ENCODE results near the gene KLRC4. TPM values are rescaled to one million over a fixed set of nuclear protein-coding genes. Genes with fewer than 3 reads are reported as not detected.

The KLRC4 gene
- total RNA-seq, 1 experiment from 2014 or later, result not detected

DNA sequence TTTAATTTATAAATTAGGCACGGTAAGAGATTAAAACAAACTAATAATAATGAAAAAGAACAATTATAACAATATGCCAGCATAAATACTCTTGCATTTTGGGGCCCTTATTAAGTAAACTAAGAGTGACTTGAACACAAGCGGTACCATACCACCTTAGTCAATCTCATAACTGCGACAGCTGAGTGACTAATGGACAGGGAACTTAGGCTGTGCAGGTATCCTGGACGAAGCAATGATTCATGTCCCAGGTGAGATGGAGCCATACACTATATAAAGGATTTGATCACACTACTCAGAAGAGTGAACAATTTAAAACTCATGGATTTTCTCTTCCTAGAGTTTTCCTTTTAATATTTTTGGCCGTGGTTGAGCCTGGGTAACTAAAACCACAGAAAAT, 4.3 kb downstream of the KLRC4 start:
- no peaks in the 10 kb centered on the region for H3K27me3 Mint-ChIP-seq (ENCODE audit: low read depth)
- no peak overlapping the region for H3K4me3 Mint-ChIP-seq
- peaks cover 8% of the 10 kb centered on the region for H3K4me1 Mint-ChIP-seq
- H3K9me3 Mint-ChIP-seq, result peaks cover 8% of the 10 kb centered on the region
- no peak for ATAC-seq
- TF ChIP-seq, protein P1, sequence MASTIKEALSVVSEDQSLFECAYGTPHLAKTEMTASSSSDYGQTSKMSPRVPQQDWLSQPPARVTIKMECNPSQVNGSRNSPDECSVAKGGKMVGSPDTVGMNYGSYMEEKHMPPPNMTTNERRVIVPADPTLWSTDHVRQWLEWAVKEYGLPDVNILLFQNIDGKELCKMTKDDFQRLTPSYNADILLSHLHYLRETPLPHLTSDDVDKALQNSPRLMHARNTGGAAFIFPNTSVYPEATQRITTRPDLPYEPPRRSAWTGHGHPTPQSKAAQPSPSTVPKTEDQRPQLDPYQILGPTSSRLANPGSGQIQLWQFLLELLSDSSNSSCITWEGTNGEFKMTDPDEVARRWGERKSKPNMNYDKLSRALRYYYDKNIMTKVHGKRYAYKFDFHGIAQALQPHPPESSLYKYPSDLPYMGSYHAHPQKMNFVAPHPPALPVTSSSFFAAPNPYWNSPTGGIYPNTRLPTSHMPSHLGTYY (CRISPR knock-in tag; IDR thresholded peaks at IDR 0.05), result no peak
- TF ChIP-seq GRHL2 (CRISPR knock-in tag; IDR thresholded peaks at IDR 0.05; ENCODE audit: insufficient replicate concordance, severe bottlenecking), result no peak
- TF ChIP-seq, protein P2, sequence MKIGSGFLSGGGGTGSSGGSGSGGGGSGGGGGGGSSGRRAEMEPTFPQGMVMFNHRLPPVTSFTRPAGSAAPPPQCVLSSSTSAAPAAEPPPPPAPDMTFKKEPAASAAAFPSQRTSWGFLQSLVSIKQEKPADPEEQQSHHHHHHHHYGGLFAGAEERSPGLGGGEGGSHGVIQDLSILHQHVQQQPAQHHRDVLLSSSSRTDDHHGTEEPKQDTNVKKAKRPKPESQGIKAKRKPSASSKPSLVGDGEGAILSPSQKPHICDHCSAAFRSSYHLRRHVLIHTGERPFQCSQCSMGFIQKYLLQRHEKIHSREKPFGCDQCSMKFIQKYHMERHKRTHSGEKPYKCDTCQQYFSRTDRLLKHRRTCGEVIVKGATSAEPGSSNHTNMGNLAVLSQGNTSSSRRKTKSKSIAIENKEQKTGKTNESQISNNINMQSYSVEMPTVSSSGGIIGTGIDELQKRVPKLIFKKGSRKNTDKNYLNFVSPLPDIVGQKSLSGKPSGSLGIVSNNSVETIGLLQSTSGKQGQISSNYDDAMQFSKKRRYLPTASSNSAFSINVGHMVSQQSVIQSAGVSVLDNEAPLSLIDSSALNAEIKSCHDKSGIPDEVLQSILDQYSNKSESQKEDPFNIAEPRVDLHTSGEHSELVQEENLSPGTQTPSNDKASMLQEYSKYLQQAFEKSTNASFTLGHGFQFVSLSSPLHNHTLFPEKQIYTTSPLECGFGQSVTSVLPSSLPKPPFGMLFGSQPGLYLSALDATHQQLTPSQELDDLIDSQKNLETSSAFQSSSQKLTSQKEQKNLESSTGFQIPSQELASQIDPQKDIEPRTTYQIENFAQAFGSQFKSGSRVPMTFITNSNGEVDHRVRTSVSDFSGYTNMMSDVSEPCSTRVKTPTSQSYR (CRISPR knock-in tag; IDR thresholded peaks at IDR 0.05), result no peak
- no peak for TF ChIP-seq NR3C1 (CRISPR knock-in tag; conservative IDR thresholded peaks at IDR 0.05; ENCODE audit: low read depth)
- no peak for TF ChIP-seq ZNF416 (CRISPR knock-in tag; IDR thresholded peaks at IDR 0.05)
- no peak for TF ChIP-seq JUN (CRISPR knock-in tag; IDR thresholded peaks at IDR 0.05)
- no peak for TF ChIP-seq ZNF121 (CRISPR knock-in tag; IDR thresholded peaks at IDR 0.05)
- TF ChIP-seq, protein P3, sequence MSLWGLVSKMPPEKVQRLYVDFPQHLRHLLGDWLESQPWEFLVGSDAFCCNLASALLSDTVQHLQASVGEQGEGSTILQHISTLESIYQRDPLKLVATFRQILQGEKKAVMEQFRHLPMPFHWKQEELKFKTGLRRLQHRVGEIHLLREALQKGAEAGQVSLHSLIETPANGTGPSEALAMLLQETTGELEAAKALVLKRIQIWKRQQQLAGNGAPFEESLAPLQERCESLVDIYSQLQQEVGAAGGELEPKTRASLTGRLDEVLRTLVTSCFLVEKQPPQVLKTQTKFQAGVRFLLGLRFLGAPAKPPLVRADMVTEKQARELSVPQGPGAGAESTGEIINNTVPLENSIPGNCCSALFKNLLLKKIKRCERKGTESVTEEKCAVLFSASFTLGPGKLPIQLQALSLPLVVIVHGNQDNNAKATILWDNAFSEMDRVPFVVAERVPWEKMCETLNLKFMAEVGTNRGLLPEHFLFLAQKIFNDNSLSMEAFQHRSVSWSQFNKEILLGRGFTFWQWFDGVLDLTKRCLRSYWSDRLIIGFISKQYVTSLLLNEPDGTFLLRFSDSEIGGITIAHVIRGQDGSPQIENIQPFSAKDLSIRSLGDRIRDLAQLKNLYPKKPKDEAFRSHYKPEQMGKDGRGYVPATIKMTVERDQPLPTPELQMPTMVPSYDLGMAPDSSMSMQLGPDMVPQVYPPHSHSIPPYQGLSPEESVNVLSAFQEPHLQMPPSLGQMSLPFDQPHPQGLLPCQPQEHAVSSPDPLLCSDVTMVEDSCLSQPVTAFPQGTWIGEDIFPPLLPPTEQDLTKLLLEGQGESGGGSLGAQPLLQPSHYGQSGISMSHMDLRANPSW (CRISPR knock-in tag; conservative IDR thresholded peaks at IDR 0.05; ENCODE audit: low read depth), result no peak
- TF ChIP-seq, protein P4, sequence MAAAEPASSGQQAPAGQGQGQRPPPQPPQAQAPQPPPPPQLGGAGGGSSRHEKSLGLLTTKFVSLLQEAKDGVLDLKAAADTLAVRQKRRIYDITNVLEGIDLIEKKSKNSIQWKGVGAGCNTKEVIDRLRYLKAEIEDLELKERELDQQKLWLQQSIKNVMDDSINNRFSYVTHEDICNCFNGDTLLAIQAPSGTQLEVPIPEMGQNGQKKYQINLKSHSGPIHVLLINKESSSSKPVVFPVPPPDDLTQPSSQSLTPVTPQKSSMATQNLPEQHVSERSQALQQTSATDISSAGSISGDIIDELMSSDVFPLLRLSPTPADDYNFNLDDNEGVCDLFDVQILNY (CRISPR knock-in tag; IDR thresholded peaks at IDR 0.05), result no peak
- no peak for TF ChIP-seq TEAD1 (CRISPR knock-in tag; IDR thresholded peaks at IDR 0.05)
- POLR2A ChIA-PET, result no interaction called here
- DNase-seq (ENCODE audit: low spot score), result no peak
- H3K36me3 Mint-ChIP-seq, result 0 out of 2 replicates have a peak, but pooled peaks cover 3% of the 10 kb centered on the region
- H3K27ac Mint-ChIP-seq, result no peak overlapping the region
- CTCF ChIA-PET, result no interaction called here

DNA sequence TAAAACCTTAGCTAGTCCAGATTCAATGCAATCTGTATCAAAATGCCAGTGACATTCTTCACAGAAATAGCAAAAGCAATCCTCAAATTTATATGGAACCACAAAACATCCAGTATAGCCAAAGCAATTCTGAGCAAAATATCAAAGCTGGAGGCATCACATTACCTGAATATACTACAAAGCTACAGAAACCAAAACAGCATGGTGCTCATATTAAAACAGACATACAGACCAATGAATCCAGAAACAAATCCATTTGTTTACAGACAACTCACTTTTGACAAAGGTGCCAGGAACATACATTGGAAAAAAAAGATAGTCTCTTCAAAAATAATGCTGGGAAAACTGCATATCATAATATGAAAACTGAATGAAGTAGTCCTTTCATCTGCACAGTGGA, 4.8 kb downstream of the KLRC4 start:
- CTCF ChIA-PET, result no interaction called here
- Mint-ChIP-seq H3K27ac (no peak overlapping the region), H3K9me3 (peaks cover 8% of the 10 kb centered on the region), H3K27me3 (ENCODE audit: low read depth) (no peaks in the 10 kb centered on the region), H3K36me3 (0 out of 2 replicates have a peak, but pooled peaks cover 3% of the 10 kb centered on the region), H3K4me1 (peaks cover 8% of the 10 kb centered on the region), H3K4me3 (no peak overlapping the region)
- POLR2A ChIA-PET, result no interaction called here
- DNase-seq (ENCODE audit: low spot score), result no peak
- no peak for ATAC-seq
- TF ChIP-seq GTF2I (CRISPR knock-in tag; conservative IDR thresholded peaks at IDR 0.05) (no peak), CREB1 (CRISPR knock-in tag; IDR thresholded peaks at IDR 0.05) (no peak), JAZF1 (CRISPR knock-in tag; IDR thresholded peaks at IDR 0.05) (no peak), RELA (CRISPR knock-in tag; IDR thresholded peaks at IDR 0.05; ENCODE audit: borderline replicate concordance) (no peak), IRF2 (CRISPR knock-in tag; IDR thresholded peaks at IDR 0.05; ENCODE audit: borderline replicate concordance, low read depth) (no peak), HMGA2 (CRISPR knock-in tag; IDR thresholded peaks at IDR 0.05) (no peak), TCF7 (CRISPR knock-in tag; IDR thresholded peaks at IDR 0.05; ENCODE audit: low read depth) (no peak), TEAD4 (CRISPR knock-in tag; IDR thresholded peaks at IDR 0.05) (no peak), ETV6 (CRISPR knock-in tag; IDR thresholded peaks at IDR 0.05) (no peak), ZNF423 (CRISPR knock-in tag; IDR thresholded peaks at IDR 0.05) (no peak), JUN (CRISPR knock-in tag; IDR thresholded peaks at IDR 0.05) (no peak), NR1H2 (CRISPR knock-in tag; IDR thresholded peaks at IDR 0.05) (no peak)
- TF ChIP-seq, protein P5, sequence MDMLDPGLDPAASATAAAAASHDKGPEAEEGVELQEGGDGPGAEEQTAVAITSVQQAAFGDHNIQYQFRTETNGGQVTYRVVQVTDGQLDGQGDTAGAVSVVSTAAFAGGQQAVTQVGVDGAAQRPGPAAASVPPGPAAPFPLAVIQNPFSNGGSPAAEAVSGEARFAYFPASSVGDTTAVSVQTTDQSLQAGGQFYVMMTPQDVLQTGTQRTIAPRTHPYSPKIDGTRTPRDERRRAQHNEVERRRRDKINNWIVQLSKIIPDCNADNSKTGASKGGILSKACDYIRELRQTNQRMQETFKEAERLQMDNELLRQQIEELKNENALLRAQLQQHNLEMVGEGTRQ (CRISPR knock-in tag; IDR thresholded peaks at IDR 0.05), result no peak
- TF ChIP-seq, protein P6, sequence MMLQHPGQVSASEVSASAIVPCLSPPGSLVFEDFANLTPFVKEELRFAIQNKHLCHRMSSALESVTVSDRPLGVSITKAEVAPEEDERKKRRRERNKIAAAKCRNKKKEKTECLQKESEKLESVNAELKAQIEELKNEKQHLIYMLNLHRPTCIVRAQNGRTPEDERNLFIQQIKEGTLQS (CRISPR knock-in tag; conservative IDR thresholded peaks at IDR 0.05), result no peak
- TF ChIP-seq, protein P7, sequence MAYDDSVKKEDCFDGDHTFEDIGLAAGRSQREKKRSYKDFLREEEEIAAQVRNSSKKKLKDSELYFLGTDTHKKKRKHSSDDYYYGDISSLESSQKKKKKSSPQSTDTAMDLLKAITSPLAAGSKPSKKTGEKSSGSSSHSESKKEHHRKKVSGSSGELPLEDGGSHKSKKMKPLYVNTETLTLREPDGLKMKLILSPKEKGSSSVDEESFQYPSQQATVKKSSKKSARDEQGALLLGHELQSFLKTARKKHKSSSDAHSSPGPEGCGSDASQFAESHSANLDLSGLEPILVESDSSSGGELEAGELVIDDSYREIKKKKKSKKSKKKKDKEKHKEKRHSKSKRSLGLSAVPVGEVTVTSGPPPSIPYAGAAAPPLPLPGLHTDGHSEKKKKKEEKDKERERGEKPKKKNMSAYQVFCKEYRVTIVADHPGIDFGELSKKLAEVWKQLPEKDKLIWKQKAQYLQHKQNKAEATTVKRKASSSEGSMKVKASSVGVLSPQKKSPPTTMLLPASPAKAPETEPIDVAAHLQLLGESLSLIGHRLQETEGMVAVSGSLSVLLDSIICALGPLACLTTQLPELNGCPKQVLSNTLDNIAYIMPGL (CRISPR knock-in tag; IDR thresholded peaks at IDR 0.05), result no peak
- TF ChIP-seq, protein P8, sequence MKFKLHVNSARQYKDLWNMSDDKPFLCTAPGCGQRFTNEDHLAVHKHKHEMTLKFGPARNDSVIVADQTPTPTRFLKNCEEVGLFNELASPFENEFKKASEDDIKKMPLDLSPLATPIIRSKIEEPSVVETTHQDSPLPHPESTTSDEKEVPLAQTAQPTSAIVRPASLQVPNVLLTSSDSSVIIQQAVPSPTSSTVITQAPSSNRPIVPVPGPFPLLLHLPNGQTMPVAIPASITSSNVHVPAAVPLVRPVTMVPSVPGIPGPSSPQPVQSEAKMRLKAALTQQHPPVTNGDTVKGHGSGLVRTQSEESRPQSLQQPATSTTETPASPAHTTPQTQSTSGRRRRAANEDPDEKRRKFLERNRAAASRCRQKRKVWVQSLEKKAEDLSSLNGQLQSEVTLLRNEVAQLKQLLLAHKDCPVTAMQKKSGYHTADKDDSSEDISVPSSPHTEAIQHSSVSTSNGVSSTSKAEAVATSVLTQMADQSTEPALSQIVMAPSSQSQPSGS (CRISPR knock-in tag; IDR thresholded peaks at IDR 0.05; ENCODE audit: borderline replicate concordance, low read depth), result no peak

Measured in WTC11 (cell line).